Keratinocyte (primary cell): Measurements from ENCODE around the gene PRDM1. TPM values are rescaled to one million over a fixed set of nuclear protein-coding genes. Genes with fewer than 3 reads are reported as not detected.

Experiments
- DNase-seq: peaks from one replicate; pipeline ENCODE4 v3.0.0-alpha.2; 2011; ENCODE audit warnings: low read depth, missing footprints, low spot score
- FAIRE-seq: peaks from 2 replicates; lab custom pipeline; 2011; peaks lifted over from hg19 to GRCh38; lab: Jason Lieb, UNC
- H2AFZ ChIP-seq: 2 replicates; pipeline ENCODE4 v1.6.0; 2012; ENCODE audit warnings: low read length, control low read depth, inconsistent platforms; ENCODE audit not compliant: control insufficient read depth
- H3K27ac ChIP-seq: 2 replicates; pipeline ENCODE4 v1.5.1; 2011; ENCODE audit warnings: low read length; ENCODE audit not compliant: control insufficient read depth, insufficient read depth
- H3K27me3 ChIP-seq: 3 replicates; pipeline ENCODE4 v1.6.0; 2011; ENCODE audit warnings: low read length; ENCODE audit not compliant: control insufficient read depth, insufficient read depth; ENCODE audit errors: extremely low read depth
- H3K36me3 ChIP-seq, 2 experiments: 2 replicates in 1 of 2; 3 replicates in 1 of 2; pipeline ENCODE4 v1.5.1; 2011; ENCODE audit warnings: low read length in 2 of 2, mild to moderate bottlenecking in 1 of 2; ENCODE audit not compliant: control insufficient read depth in 2 of 2, insufficient read depth in 2 of 2; ENCODE audit errors: extremely low read depth in 1 of 2
- H3K4me1 ChIP-seq: 3 replicates; pipeline ENCODE4 v1.5.1; 2011; ENCODE audit warnings: low read length; ENCODE audit not compliant: control insufficient read depth, insufficient read depth; ENCODE audit errors: extremely low read depth
- H3K4me2 ChIP-seq: 3 replicates; pipeline ENCODE4 v1.6.0; 2011; ENCODE audit warnings: low read depth, low read length; ENCODE audit not compliant: control insufficient read depth, insufficient read depth; ENCODE audit errors: extremely low read depth
- H3K4me3 ChIP-seq, 3 experiments: fragments of 200-600 bp in 1 of 3; sonication (generic) in 1 of 3; 2 replicates in 2 of 3; 3 replicates in 1 of 3; pipeline ENCODE4 v1.5.1; 2011 to 2016; ENCODE audit warnings: low read length in 3 of 3, mild to moderate bottlenecking in 3 of 3, control low read depth in 2 of 3, inconsistent platforms in 1 of 3, low read depth in 1 of 3, mixed read lengths in 1 of 3, mixed run types in 1 of 3, moderate library complexity in 1 of 3; ENCODE audit not compliant: control insufficient read depth in 2 of 3, insufficient read depth in 2 of 3; ENCODE audit errors: extremely low read depth in 1 of 3
- H3K79me2 ChIP-seq: 2 replicates; pipeline ENCODE4 v1.6.0; 2012; ENCODE audit warnings: low read length; ENCODE audit not compliant: control insufficient read depth, insufficient read depth
- H3K9ac ChIP-seq: 3 replicates; pipeline ENCODE4 v1.6.0; 2011; ENCODE audit warnings: low read length; ENCODE audit not compliant: control insufficient read depth, insufficient read depth; ENCODE audit errors: extremely low read depth
- H3K9me1 ChIP-seq: 3 replicates; pipeline ENCODE4 v1.6.0; 2011; ENCODE audit warnings: low read length; ENCODE audit not compliant: control insufficient read depth, insufficient read depth; ENCODE audit errors: extremely low read depth
- H3K9me3 ChIP-seq: 2 replicates; pipeline ENCODE4 v1.5.1; 2012; ENCODE audit warnings: low read depth, low read length; ENCODE audit not compliant: control insufficient read depth
- H4K20me1 ChIP-seq: 3 replicates; pipeline ENCODE4 v1.6.0; 2011; ENCODE audit warnings: low read length; ENCODE audit not compliant: control insufficient read depth, insufficient read depth; ENCODE audit errors: extremely low read depth
- EZH2 ChIP-seq: IDR thresholded peaks from one replicate; pipeline ENCODE4 v1.6.1; 2012; ENCODE audit warnings: inconsistent platforms, mild to moderate bottlenecking, low read length, moderate library complexity
- dilution Hi-C: fragments of 300-500 bp; cut with MboI; formaldehyde crosslinking; loops from one replicate; pipeline ENCODE4 v1.7.0; 2020; ENCODE audit warnings: low sequenced_read_pairs; ENCODE audit not compliant: extremely low pct_ligation_motif_present
- polyA plus RNA-seq, 5 experiments: library from polyadenylated mRNA; depleted of rRNA in 3 of 5; stranded (reverse) in 3 of 5; stranded (forward) in 1 of 5; unstranded in 1 of 5; fragments of >200 nt; gene quantifications; 1 replicate in 1 of 5; 2 replicates in 3 of 5; 3 replicates in 1 of 5; pipeline versions ENCODE4 v1.2.1 to v1.2.3, GENCODE V29; 2011 to 2012; ENCODE audit warnings: missing spikeins in 2 of 5, low read depth in 1 of 5, low replicate concordance in 1 of 5
- TF ChIP-seq, protein P1 (sequence below), 3 experiments: IDR thresholded peaks in 1 of 3; conservative IDR thresholded peaks in 1 of 3; optimal IDR thresholded peaks in 1 of 3; 2 replicates in 2 of 3; 3 replicates in 1 of 3; pipeline versions ENCODE3 to v1.5.1; 2011; ENCODE audit warnings: low read length in 3 of 3, mild to moderate bottlenecking in 3 of 3, moderate library complexity in 2 of 3, control low read depth in 1 of 3, inconsistent platforms in 1 of 3; ENCODE audit not compliant: insufficient read depth in 2 of 3; ENCODE audit errors: extremely low read depth in 1 of 3

PRDM1 gene
- polyA plus RNA-seq, 1 donor (not counting 4 experiments of a cell fraction or from before 2014, with no cell fraction given), result 6.7 TPM

GRCh38 chr6:106059331-106059730 lies 26.8 kb upstream of the PRDM1 start:
- Histone ChIP-seq H3K9me3 (no peaks in the 10 kb centered on the region), H3K4me3 (no peak overlapping the region), H3K9me1 (no peaks in the 10 kb centered on the region), H3K4me2 (no peak overlapping the region), H3K9ac (no peak overlapping the region), H3K4me1 (peaks cover 21% of the 10 kb centered on the region), H3K27ac (no peak overlapping the region), H3K79me2 (no peaks in the 10 kb centered on the region), H3K27me3 (no peaks in the 10 kb centered on the region), H3K36me3 (no peaks in the 10 kb centered on the region), H4K20me1 (no peaks in the 10 kb centered on the region), H2AFZ (no peak overlapping the region)
- FAIRE-seq (no peak), DNase-seq (no peak)
- dilution Hi-C loops, result no loop called here
- TF ChIP-seq EZH2, result no peak
- TF ChIP-seq, protein P1, sequence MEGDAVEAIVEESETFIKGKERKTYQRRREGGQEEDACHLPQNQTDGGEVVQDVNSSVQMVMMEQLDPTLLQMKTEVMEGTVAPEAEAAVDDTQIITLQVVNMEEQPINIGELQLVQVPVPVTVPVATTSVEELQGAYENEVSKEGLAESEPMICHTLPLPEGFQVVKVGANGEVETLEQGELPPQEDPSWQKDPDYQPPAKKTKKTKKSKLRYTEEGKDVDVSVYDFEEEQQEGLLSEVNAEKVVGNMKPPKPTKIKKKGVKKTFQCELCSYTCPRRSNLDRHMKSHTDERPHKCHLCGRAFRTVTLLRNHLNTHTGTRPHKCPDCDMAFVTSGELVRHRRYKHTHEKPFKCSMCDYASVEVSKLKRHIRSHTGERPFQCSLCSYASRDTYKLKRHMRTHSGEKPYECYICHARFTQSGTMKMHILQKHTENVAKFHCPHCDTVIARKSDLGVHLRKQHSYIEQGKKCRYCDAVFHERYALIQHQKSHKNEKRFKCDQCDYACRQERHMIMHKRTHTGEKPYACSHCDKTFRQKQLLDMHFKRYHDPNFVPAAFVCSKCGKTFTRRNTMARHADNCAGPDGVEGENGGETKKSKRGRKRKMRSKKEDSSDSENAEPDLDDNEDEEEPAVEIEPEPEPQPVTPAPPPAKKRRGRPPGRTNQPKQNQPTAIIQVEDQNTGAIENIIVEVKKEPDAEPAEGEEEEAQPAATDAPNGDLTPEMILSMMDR (optimal IDR thresholded peaks at IDR 0.05 in 1 of 3, IDR thresholded peaks at IDR 0.05 in 1 of 3, conservative IDR thresholded peaks at IDR 0.05 in 1 of 3; ENCODE audit: extremely low read depth in 1 of 3, insufficient read depth in 2 of 3, low read length in 3 of 3), result no peak

- H3K4me3 ChIP-seq, result no peak overlapping the region
- no peak overlapping the region for H2AFZ ChIP-seq
- H3K9me1 ChIP-seq, result no peaks in the 10 kb centered on the region
- peaks cover 26% of the 10 kb centered on the region for H3K4me1 ChIP-seq
- H3K36me3 ChIP-seq, result no peaks in the 10 kb centered on the region
- FAIRE-seq (no peak), DNase-seq (no peak)
- dilution Hi-C loops, result no loop called here
- no peaks in the 10 kb centered on the region for H3K9me3 ChIP-seq
- H3K79me2 ChIP-seq, result no peaks in the 10 kb centered on the region
- no peaks in the 10 kb centered on the region for H4K20me1 ChIP-seq
- no peak overlapping the region for H3K27ac ChIP-seq
- no peaks in the 10 kb centered on the region for H3K27me3 ChIP-seq
- no peak overlapping the region for H3K4me2 ChIP-seq
- H3K9ac ChIP-seq, result no peak overlapping the region
- TF ChIP-seq EZH2, result no peak
- TF ChIP-seq, protein P1 (optimal IDR thresholded peaks at IDR 0.05 in 1 of 3, IDR thresholded peaks at IDR 0.05 in 1 of 3, conservative IDR thresholded peaks at IDR 0.05 in 1 of 3; ENCODE audit: extremely low read depth in 1 of 3, insufficient read depth in 2 of 3, low read length in 3 of 3), result no peak
Observed at GRCh38 chr6:106060167-106060566, 26.0 kb upstream of the PRDM1 start.
